ENCODE data around the gene KCNE3. TPM values are rescaled to one million over a fixed set of nuclear protein-coding genes. Genes with fewer than 3 reads are reported as not detected.

The KCNE3 gene
- total and polyA plus RNA-seq, 2 of the 13 experiments (the other 11 are each of a cell fraction or from before 2014, with no cell fraction given), result 0.33 to 2.2 TPM

- TF ChIP-seq KIAA2018 (CRISPR knock-in tag; IDR thresholded peaks at IDR 0.05; ENCODE audit: borderline replicate concordance) (no peak), ZNF878 (CRISPR knock-in tag; IDR thresholded peaks at IDR 0.05) (no peak), SNAPC5 (CRISPR knock-in tag; IDR thresholded peaks at IDR 0.05; ENCODE audit: borderline replicate concordance) (no peak), ZNF563 (CRISPR knock-in tag; IDR thresholded peaks at IDR 0.05) (no peak), SRF (IDR thresholded peaks at IDR 0.05; ENCODE audit: low read depth, low read length) (no peak), GLI4 (CRISPR knock-in tag; IDR thresholded peaks at IDR 0.05; ENCODE audit: borderline replicate concordance) (no peak), NRL (CRISPR knock-in tag; IDR thresholded peaks at IDR 0.05; ENCODE audit: borderline replicate concordance) (no peak), ZSCAN21 (CRISPR knock-in tag; IDR thresholded peaks at IDR 0.05; ENCODE audit: borderline replicate concordance) (no peak), THYN1 (CRISPR knock-in tag; IDR thresholded peaks at IDR 0.05; ENCODE audit: borderline replicate concordance, low read depth) (no peak)
Observed at GRCh38 chr11:74429205-74429604, 38.1 kb downstream of the KCNE3 start (continued).

Data from HepG2 (cell line).